DLD1 (cell line): ENCODE results near the gene HIGD1A.

ENCODE experiments used
- in situ Hi-C: cut with HindIII; loops from 2 replicates; pipeline ENCODE4 v1.10.0; 2017; ENCODE audit warnings: low sequenced_read_pairs

HIGD1A gene

GRCh38 chr3:42804106-42804830 lies at the start of gene HIGD1A:
TSS of gene HIGD1A (minus strand) at chr3:42804490. CDS start at chr3:42794253, 10,237 bp downstream.
- in situ Hi-C loops, result no loop called here

GRCh38 chr3:42853739-42854302 lies 49.5 kb upstream of the HIGD1A start:
- in situ Hi-C loops, result no loop called here

GRCh38 chr3:42853056-42853455 lies 48.8 kb upstream of the HIGD1A start:
- in situ Hi-C loops, result no loop called here

- in situ Hi-C loops, result no loop called here
Measured at GRCh38 chr3:42852441-42852840, 48.2 kb upstream of the HIGD1A start.

GRCh38 chr3:42851228-42851834 lies 47.0 kb upstream of the HIGD1A start:
- in situ Hi-C loops, result no loop called here

GRCh38 chr3:42850263-42850662 lies 46.0 kb upstream of the HIGD1A start:
- in situ Hi-C loops, result no loop called here

- in situ Hi-C loops, result no loop called here
Measured at GRCh38 chr3:42849017-42849416, 44.7 kb upstream of the HIGD1A start.

- in situ Hi-C loops, result no loop called here
Measured at GRCh38 chr3:42847731-42848130, 43.4 kb upstream of the HIGD1A start.

GRCh38 chr3:42846685-42847522 lies 42.6 kb upstream of the HIGD1A start:
- in situ Hi-C loops, result no loop called here

- in situ Hi-C loops, result no loop called here
Measured at GRCh38 chr3:42844815-42845214, 40.5 kb upstream of the HIGD1A start.

GRCh38 chr3:42844412-42844713 lies 40.1 kb upstream of the HIGD1A start:
- in situ Hi-C loops, result no loop called here

GRCh38 chr3:42843713-42844411 lies 39.6 kb upstream of the HIGD1A start:
- in situ Hi-C loops, result no loop called here

- in situ Hi-C loops, result no loop called here
Measured at GRCh38 chr3:42841332-42841731, 37.0 kb upstream of the HIGD1A start.

GRCh38 chr3:42839616-42840015 lies 35.3 kb upstream of the HIGD1A start:
- in situ Hi-C loops, result no loop called here

- in situ Hi-C loops, result no loop called here
Measured at GRCh38 chr3:42838571-42838970, 34.3 kb upstream of the HIGD1A start.

- in situ Hi-C loops, result no loop called here
Measured at GRCh38 chr3:42836150-42837123, 32.1 kb upstream of the HIGD1A start.

- in situ Hi-C loops, result no loop called here
Measured at GRCh38 chr3:42831321-42831713, 27.0 kb upstream of the HIGD1A start.

- in situ Hi-C loops, result no loop called here
Measured at GRCh38 chr3:42830437-42831320, 26.4 kb upstream of the HIGD1A start.
